Measurements from ENCODE around the gene CTSC.
"Not testable (repeated sequence)": the region's sequence is repeated elsewhere in the genome, so short reads cannot be mapped to it uniquely, and the experiment has no call there.

Gene CTSC

DNA sequence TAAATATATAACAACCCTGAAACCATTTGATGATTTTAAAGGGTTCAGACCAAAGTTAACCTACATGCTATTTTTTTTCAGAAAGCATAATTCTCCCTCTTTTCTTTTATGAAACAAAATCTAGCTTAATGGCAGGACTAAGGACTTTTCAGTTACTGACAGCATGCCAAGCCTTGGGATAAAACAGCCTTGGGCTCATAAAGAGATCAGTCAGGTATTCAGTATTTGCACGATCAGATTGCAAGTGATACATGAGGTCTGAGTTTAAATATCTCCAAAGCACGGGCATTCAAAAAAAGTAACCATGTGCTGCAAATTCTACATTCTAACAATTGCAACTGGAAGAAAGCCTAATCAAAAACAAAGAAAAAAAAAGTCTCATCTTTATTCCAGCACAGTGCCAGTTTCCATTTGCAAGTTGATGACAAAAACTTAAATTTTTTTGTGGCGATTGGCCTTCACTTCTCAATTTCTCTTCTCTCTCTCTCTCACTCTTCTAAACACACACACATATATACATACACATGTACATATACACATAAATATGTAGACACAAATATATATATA, 60.1 kb downstream of the CTSC start:
- no peak for DNase-seq

- no peak for DNase-seq
Measured at GRCh38 chr11:88275636-88276035, 61.9 kb downstream of the CTSC start.

DNA sequence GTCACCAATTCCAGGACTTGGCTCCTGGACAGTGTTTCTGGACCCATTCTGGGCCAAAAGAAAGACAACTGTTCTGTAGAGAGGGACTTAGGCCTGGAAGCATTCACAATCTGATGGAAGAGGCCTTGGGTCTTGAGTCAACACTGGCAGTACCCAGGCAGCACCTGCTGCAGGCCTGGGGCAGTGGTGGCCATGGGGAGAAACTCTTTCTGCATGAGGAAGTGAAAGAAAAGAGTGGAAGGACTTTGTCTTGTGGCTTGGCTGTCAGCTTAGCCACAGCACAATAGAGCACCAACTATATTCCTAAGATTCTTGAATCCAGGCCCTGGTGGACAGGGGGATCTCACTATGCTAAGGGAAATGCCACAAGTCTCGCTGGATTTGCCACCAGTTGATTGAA, 70.6 kb downstream of the CTSC start:
- no peak for DNase-seq

DNA sequence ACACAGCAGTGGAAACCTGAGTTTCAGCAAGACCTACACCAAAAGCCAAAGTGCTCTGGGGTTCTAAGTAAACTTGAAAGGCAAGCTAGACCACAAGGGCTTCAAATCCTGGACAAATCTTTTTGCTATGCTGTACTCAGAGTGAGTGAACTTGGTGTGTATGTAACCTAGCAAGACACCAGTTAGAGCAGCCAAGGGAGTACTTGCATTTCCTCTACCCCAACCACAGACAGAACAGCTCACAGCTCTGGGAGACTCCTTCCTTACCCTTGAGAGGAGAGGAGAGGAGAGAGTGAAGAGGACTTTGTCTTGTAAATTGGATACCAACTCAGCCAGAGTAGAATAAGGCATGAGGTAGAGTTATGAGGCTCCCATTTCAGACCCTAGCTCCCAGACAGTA, 71.4 kb downstream of the CTSC start:
- DNase-seq: no peak

- no peak for DNase-seq
Measured at GRCh38 chr11:88259431-88259830, 78.1 kb downstream of the CTSC start.

DNA sequence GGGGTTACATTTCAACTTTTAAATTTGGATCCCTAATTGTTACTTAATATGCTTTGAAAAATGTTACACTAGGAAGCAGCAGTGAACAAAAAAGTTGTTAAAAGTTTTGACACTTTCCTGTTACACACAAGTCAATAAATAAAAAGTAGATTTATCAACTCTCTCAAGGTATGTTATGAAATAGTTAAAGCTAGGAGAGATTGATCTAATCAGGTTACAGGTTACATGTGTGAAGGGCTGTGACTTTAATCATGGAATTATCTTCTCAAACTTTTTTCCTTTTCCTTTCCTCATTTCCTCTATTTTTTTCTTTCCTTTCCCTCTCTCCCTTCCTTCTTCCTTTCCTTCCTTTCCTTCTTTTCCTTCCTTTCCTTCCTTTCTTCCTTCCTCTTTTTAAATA, 85.3 kb downstream of the CTSC start:
- DNase-seq: no peak

GRCh38 chr11:88250566-88251242, 86.8 kb downstream of the CTSC start:
- DNase-seq: no peak

DNA sequence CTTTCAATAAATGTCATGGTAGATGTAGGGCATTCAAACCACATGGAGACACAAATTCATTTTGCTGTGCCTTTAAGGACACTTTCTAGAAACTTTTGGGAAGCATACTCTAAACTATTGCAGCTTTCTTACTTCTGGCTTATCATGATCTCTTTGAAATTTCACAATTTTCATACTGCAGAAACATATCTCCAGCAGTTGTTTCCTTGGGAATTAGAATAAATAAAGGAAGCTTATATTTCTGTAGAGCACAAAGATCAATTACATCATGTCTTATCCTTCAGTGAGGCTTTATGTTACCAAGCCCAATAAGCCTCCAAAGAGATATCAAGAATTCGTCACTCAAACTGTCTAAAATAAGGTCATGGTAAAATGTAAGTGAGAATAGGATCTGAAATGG, 87.8 kb downstream of the CTSC start:
- no peak for DNase-seq

DNA sequence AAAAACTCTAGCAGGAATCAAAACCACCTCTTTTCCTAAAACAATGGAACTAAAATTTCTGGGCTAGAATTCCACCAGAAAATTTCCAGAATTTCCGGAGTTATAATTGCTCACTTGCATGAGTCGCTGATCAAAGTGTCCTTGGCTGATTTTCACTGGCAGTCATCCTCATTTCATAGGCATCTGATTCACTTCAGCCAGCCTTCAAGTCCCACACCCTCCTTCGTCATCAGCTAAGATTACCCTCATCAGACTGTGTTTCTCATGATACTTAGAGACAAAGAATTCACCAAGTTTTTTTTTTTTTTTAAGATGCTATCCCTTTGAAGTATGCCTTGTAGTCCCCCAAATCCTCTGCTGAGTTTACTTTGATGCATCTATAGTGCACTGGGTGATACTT, 90.8 kb downstream of the CTSC start:
- DNase-seq: no peak

GRCh38 chr11:88245576-88245975, 92.0 kb downstream of the CTSC start:
- not testable (repeated sequence) for DNase-seq

Data from stimulated activated CD8-positive, alpha-beta memory T cell treated with anti-CD3 and anti-CD28 coated beads, Interleukin-4, amount 100 ng/mL, for 48 hours (primary cell).